HG03039 (cell line): ENCODE results near the gene RAPGEF2.

Source experiments
- ATAC-seq: cut with Tn5 transposase; IDR thresholded peaks from one replicate; pipeline ENCODE4 v1.9.1; 2021; ENCODE audit warnings: mild to moderate bottlenecking, moderate library complexity; ENCODE audit not compliant: unreplicated experiment

Gene RAPGEF2

DNA sequence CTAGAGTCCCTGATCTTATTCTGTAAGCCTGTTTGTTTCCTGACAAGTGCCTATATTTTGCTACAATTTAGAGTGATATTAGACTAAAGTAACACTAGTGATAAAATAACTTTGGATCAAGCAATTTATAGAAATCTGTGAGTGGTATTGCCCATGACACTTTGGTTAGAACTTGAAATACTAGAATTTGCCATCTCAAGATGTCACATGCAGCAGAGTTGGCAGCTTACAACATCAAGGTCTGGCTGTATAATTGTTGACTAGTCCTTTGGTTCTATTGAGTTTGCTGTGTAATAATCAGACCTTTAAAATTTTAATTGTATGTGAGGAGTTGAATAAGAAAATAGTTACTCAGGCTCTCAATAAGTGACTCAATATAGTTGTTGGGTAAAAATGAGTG, 167.1 kb downstream of the RAPGEF2 start:
- ATAC-seq = no peak

DNA sequence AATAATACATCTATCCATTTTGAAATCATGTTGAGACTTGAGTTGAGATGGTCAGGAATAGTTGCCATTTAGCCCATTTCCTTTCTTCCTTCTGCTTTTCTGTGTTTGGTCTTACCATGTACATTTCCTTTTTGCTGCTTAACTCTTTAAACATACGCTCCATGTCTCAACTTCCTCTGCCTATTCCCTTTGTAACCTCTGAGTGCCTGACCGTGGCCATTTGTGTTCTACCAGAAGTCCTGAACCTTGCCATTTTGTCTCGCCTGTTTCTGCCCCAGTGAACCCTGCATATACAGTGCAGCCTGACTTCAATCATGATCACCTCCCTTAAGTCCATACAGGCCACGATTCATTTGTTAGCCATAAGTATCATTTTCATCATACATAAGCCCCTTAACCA, 169.0 kb downstream of the RAPGEF2 start:
- ATAC-seq = no peak

- no peak for ATAC-seq
Measured at GRCh38 chr4:159272273-159273140, 169.6 kb downstream of the RAPGEF2 start.

DNA sequence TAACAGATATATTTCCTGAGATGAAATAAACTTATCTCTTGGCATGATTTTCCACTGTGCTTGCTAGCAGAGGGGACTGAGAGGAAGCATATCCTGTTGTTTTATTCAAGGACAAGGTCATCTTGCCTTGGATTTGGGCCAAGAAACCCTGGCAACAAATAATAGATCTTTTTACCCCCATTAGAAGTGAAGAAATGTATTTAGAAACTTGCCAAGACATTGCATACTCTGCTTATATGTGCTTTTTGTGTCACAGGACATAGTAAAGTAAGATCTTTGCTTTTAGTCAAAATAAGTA, 170.2 kb downstream of the RAPGEF2 start:
- ATAC-seq = no peak

GRCh38 chr4:159273841-159274240, 171.0 kb downstream of the RAPGEF2 start:
- ATAC-seq = no peak

DNA sequence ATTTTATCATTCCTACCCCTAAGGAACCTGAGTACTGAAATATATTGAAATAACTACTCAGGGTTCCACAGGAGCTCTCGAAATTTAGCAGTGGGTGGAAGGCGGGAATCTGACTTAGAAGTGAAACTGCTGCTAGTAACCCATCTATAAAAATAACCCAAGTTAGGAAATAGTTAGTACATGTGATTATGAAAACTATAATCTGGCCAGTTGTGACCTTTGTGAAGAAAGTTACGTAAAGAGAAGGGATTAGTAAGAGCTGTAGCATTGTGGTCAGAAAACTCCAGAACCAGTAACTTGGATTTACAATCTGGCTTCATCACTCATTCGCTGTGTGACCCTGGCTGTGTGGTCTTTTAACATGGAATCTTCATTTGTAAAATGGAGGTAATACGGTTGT, 175.5 kb downstream of the RAPGEF2 start:
- ATAC-seq = no peak

DNA sequence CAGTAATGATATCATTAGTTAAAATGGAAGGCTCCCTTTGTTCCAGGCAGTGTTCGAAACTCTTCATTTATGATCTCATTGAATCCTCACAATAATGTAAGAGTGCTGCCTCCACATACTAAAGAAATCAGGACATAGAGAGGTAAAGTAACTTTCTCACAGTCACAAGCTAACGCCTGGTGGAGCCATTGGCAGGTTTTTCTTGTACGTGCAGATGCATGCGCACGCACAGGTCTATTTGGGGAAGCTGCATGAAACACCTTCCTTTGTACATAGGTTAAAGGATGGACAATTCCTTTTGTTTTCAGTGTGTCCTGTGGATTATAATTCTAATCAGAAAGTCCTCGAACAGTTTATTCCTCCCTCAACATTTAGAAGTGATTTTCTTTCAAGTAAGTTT, 176.2 kb downstream of the RAPGEF2 start:
- no peak for ATAC-seq

DNA sequence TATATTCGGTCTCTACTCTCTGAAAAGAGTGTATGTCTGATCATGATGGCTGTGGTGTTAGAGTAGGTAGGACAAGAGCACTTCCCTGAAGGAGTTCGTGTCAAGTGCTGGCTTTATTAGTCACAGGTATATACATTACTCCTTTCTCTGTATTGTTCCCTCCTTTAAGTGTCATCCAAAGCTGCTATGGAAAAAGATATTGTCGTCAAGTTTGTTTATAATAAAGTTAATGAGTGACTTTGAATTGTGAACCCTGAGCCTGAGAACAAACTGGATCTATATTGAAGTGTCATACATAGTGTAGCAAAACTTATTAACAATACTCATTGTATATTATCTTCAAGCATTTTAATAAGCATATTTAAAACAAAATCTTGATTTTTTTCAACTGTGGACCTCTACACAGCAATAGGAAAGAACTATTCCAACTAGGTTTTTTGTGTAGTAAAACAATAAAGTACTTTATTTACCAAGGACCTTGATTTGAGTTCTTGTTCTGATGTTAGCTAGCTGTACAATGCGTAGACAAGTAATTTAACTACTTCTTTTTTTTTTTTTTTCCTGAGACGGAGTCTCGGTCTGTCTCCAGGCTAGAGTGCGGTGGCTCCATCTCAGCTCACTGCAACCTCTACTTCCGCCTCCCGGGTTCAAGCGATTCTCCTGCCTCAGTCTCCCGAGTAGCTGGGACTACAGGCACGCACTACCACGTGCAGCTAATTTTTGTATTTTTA, 177.7 kb downstream of the RAPGEF2 start:
- ATAC-seq = no peak

DNA sequence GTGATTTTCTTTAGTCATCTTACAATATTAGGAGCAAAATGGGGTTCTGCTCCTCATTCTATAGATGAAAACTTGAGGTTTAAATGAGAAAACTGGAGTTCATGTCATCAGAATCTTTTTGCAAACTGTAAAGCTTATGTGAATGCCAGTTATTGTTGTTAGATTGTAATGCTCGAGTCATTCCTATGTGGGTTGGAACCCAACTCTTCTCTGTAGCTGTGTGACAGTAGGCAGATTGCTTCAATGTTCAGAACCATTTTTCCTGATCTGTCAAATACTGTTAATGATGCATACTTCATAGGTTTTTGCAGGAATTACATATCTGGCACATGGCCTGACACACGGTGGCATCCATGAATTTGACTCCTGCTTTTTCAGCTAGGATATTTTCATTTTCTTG, 178.9 kb downstream of the RAPGEF2 start:
- no peak for ATAC-seq

DNA sequence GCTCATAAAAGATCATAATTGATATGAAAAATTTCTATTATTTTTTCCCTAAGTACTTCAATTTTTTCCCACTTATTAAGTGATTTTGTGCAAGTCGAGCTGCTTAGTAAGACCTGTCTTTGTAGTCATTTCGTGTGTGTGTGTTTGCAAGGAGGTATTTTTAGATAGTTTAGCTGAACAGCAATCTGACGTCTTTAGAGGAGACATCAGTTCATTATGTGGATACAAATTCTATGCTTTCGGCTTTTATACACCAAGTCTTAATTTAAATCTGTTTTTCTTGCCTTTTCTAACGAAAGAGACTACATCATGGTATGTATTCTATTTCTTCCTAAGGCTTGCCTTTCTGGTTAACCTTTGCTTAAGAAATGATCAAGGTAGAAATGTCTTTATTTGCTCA, 179.4 kb downstream of the RAPGEF2 start:
- ATAC-seq = no peak

- no peak for ATAC-seq
Measured at GRCh38 chr4:159282944-159283343, 180.1 kb downstream of the RAPGEF2 start.

- no peak for ATAC-seq
Measured at GRCh38 chr4:159283696-159284095, 180.8 kb downstream of the RAPGEF2 start.

DNA sequence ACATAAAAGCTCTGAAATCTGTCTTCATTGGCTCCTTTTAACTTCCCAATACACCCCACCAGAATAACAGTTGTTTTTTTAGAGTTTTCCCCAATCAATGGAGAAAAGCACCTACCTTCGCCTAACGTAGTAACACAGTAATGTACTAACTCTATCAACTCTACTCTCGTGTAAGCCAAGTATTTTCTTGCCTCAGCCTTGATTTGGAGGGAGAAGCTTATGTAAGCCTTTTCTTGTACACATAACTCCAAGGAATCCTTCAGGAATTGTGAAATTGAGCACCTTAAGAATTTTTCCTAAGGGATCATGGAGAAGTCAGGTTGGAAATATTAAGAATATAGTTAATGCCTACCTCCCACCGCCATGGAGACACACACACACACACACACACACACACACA, 181.2 kb downstream of the RAPGEF2 start:
- no peak for ATAC-seq

- no peak for ATAC-seq
Measured at GRCh38 chr4:159284733-159285132, 181.9 kb downstream of the RAPGEF2 start.

- no peak for ATAC-seq
Measured at GRCh38 chr4:159287767-159288166, 184.9 kb downstream of the RAPGEF2 start.

DNA sequence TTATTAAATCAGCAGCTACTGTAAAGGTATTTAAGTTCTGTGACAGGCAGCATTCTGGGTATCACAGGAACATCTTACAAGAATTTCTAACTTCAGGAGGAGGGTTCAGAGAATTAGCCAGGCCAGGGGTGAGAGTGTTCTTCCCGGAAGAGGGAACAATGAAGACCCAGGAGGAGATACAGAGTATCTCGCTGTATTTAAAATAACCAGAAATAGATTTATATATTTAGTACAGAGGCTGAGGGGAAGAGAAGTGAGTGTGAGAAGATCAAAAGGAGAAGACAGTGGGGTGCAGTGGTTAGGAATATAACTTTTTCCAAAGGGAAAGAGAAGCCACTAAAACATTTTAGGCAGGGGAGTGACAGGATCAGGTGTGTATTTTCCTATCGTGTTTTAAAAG, 186.8 kb downstream of the RAPGEF2 start:
- no peak for ATAC-seq

DNA sequence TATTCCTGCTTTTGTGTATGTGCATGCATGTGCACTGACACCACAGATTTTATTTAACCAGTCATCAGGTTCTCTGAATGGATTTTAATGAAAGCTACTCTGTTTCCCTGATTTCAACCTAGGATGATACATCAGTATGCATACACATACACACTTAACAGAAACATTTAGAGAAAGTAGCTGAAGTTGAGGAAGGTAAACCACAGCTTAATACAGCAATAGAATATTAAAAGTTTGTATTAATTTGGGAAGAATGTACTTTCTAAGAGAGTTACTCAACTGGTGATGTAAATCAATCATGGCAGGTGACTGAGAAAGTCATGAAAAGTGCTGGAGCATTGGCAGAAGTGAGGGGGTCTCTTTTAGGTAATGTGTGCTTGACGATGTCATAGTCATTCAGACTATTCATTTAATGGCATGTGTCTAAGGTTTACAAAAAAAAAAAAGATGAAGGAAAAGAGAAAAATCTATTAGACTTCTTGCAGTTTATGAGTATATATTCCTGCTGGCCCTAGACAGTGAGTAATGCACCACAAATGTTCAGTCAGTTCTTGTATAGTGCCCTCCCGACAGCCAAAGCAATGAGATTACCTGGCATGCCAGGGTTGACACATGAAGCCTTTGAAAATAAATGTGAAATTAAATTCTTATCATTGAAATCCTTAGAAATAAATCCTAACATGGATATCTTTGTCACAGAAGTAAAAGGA, 187.6 kb downstream of the RAPGEF2 start:
- ATAC-seq = no peak

- ATAC-seq = no peak
Measured at GRCh38 chr4:159291176-159291575, 188.3 kb downstream of the RAPGEF2 start.

DNA sequence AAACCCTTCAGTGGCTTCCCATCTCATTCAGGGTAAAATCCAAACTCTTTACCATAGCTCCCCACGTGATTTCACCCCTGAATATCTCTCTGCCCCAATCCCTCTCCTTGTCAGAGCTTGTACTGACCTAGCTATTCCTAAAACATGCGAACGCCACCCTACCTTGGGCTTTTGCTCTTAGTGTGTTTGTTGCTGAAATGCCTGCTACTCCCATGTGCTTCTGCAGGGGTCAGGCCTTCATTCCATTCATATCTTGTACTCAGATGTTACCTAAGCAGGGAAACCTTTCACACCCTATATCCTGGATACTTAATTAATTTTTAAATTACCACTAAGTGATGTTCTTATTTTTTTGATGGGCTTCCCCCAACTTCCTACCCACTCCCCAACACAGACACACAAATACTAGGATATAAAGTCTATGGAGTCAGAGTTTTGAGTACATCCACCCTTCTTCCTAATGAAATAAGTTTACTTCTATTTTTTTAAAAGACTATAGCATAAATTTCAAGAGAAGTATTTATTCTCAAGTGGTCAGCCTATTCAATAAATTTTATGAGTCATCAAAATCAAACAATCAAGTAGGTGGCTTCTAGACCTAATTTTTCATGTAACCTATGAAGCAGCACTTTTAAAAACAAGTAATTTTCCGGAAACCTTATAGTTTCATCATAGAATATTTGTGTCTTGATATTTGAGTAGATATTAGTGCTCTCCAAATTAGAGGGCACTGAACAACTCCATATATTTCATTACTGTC, 189.4 kb downstream of the RAPGEF2 start:
- no peak for ATAC-seq

GRCh38 chr4:159293811-159294515, 191.1 kb downstream of the RAPGEF2 start:
- no peak for ATAC-seq

- ATAC-seq = no peak
Measured at GRCh38 chr4:159296061-159296460, 193.2 kb downstream of the RAPGEF2 start.
